HepG2 (cell line): ENCODE measurements around the gene EPG5. TPM values are rescaled to one million over a fixed set of nuclear protein-coding genes. Genes with fewer than 3 reads are reported as not detected.

Experiments
- ATAC-seq: fragments of 200-7000 bp; cut with Tn5 transposase; 3 replicates; pipeline ENCODE4 v1.9.1; 2020; ENCODE audit warnings: mild to moderate bottlenecking, moderate library complexity
- BruUV-seq: library from RNA; stranded (reverse); fragments of 400-500 nt; replicated peaks from 2 replicates; lab custom pipeline; 2021; lab: Mats Ljungman, UMichigan
- CTCF ChIA-PET: fragments of 300-600 bp; formaldehyde crosslinking; extraction: SDS; loops from one replicate; lab custom pipeline; 2021; ENCODE audit warnings: low total read pairs, inconsistent platforms, low intra/inter-chr PET ratio; lab: Yijun Ruan, JAX
- POLR2A ChIA-PET: fragments of 350-600 bp; sonication (Branson Sonifier 250); formaldehyde crosslinking; loops from one replicate; lab custom pipeline; 2020; ENCODE audit warnings: antibody characterized with exemption, inconsistent platforms; lab: Yijun Ruan, JAX
- DNase-seq: peaks from one replicate; pipeline ENCODE4 v3.0.0-alpha.2; 2015; ENCODE audit warnings: low spot score
- FAIRE-seq: peaks from 3 replicates; lab custom pipeline; 2011; peaks lifted over from hg19 to GRCh38; lab: Jason Lieb, UNC
- H2AFZ ChIP-seq: one replicate; pipeline ENCODE4 v1.6.1; 2011; ENCODE audit warnings: low read length, inconsistent platforms
- H3K27ac ChIP-seq: fragments of 300-600 bp; 3 replicates; pipeline ENCODE4 v1.8.0; 2011; ENCODE audit warnings: mixed run types, mild to moderate bottlenecking, mixed read lengths, low read length, inconsistent platforms; ENCODE audit not compliant: insufficient read depth; ENCODE audit errors: extremely low read length
- H3K27me3 ChIP-seq, 2 experiments: fragments of 200-600 bp in 1 of 2; 2 replicates in 1 of 2; 3 replicates in 1 of 2; pipeline versions ENCODE4 v1.6.0 to v1.8.0; 2011; ENCODE audit warnings: low read length in 2 of 2, mild to moderate bottlenecking in 2 of 2, moderate library complexity in 2 of 2, inconsistent platforms in 1 of 2; ENCODE audit not compliant: insufficient read depth in 2 of 2, control insufficient read depth in 1 of 2
- H3K36me3 ChIP-seq, 2 experiments: fragments of 200-600 bp in 1 of 2; replicated peaks in 1 of 2; 2 replicates in 1 of 2; 3 replicates in 1 of 2; pipeline versions ENCODE4 v1.5.1 to v1.8.0; 2011; ENCODE audit warnings: low read length in 2 of 2, inconsistent platforms in 1 of 2; ENCODE audit not compliant: insufficient read depth in 2 of 2, control insufficient read depth in 1 of 2
- H3K4me1 ChIP-seq: 2 replicates; pipeline ENCODE4 v1.5.1; 2012; ENCODE audit warnings: low read length, inconsistent platforms; ENCODE audit not compliant: insufficient read depth
- H3K4me2 ChIP-seq: 2 replicates; pipeline ENCODE4 v1.6.0; 2011; ENCODE audit warnings: low read depth, low read length, inconsistent platforms
- H3K4me3 ChIP-seq, 3 experiments: fragments of 200-600 bp in 1 of 3; sonication (generic), shearing (Covaris generic) in 1 of 3; replicated peaks in 1 of 3; 2 replicates each; pipeline ENCODE4 v1.5.1; 2011 to 2016; ENCODE audit warnings: low read length in 3 of 3, inconsistent platforms in 2 of 3, low read depth in 2 of 3, mild to moderate bottlenecking in 2 of 3, control low read depth in 1 of 3, mixed read lengths in 1 of 3; ENCODE audit not compliant: insufficient read depth in 1 of 3
- H3K79me2 ChIP-seq: one replicate; pipeline ENCODE4 v1.6.1; 2011; ENCODE audit warnings: low read length, inconsistent platforms; ENCODE audit not compliant: insufficient read depth
- H3K9ac ChIP-seq: 2 replicates; pipeline ENCODE4 v1.6.0; 2011; ENCODE audit warnings: mild to moderate bottlenecking, low read depth, low read length, inconsistent platforms; ENCODE audit not compliant: insufficient read depth
- H3K9me3 ChIP-seq: 2 replicates; pipeline ENCODE4 v1.5.1; 2012; ENCODE audit warnings: mild to moderate bottlenecking, low read length
- H4K20me1 ChIP-seq: 2 replicates; pipeline ENCODE4 v1.6.0; 2011; ENCODE audit warnings: inconsistent platforms, mild to moderate bottlenecking, low read length, moderate library complexity; ENCODE audit not compliant: insufficient read depth
- CEBPZ ChIP-seq: IDR thresholded peaks from 2 replicates; pipeline ENCODE4 v1.6.1; 2012; ENCODE audit warnings: low read length, improper control_type of control experiment
- GTF2F1 ChIP-seq: fragments of 150-350 bp; IDR thresholded peaks from 2 replicates; pipeline ENCODE4 v1.6.1; 2014; ENCODE audit warnings: low read length
- HDAC6 ChIP-seq: fragments of 200-600 bp; sonication (generic); IDR thresholded peaks from 2 replicates; pipeline ENCODE4 v1.7.0; 2017; ENCODE audit warnings: mild to moderate bottlenecking, antibody characterized with exemption, low read length, low read depth
- NONO ChIP-seq, 2 experiments: fragments of 450-650 bp in 1 of 2; sonication (generic) in 1 of 2; formaldehyde crosslinking in 1 of 2; IDR thresholded peaks in 1 of 2; conservative IDR thresholded peaks in 1 of 2; 2 replicates each; pipeline versions ENCODE4 v1.6.1 to v1.8.0; 2017 to 2022; ENCODE audit warnings: mild to moderate bottlenecking in 1 of 2, missing genetic modification reagents in 1 of 2, moderate library complexity in 1 of 2
- PRPF4 ChIP-seq: fragments of 200-400 bp; formaldehyde crosslinking; IDR thresholded peaks from 2 replicates; pipeline ENCODE4 v1.6.1; 2016; ENCODE audit warnings: low read length, low read depth; ENCODE audit not compliant: poor library complexity, severe bottlenecking
- XRCC5 ChIP-seq: fragments of 200-400 bp; formaldehyde crosslinking; optimal IDR thresholded peaks from 2 replicates; pipeline ENCODE3; 2017; ENCODE audit warnings: mild to moderate bottlenecking, low read length
- ZKSCAN1 ChIP-seq: fragments of 150-350 bp; IDR thresholded peaks from 2 replicates; pipeline ENCODE4 v1.6.1; 2014; ENCODE audit warnings: low read length
- ZNF331 ChIP-seq: sonication (generic); formaldehyde crosslinking; IDR thresholded peaks from 2 replicates; pipeline ENCODE4 v1.4.0; 2020; ENCODE audit warnings: missing genetic modification reagents
- ZNF407 ChIP-seq: sonication (generic); formaldehyde crosslinking; IDR thresholded peaks from one replicate; pipeline ENCODE4 v1.5.1; 2020; ENCODE audit warnings: mild to moderate bottlenecking, missing genetic modification reagents; ENCODE audit errors: not compliant biosample characterization
- ZNF672 ChIP-seq: sonication (generic); formaldehyde crosslinking; IDR thresholded peaks from 2 replicates; pipeline ENCODE4 v1.8.1; 2022; ENCODE audit warnings: missing genetic modification reagents
- ZSCAN22 ChIP-seq: sonication (generic); formaldehyde crosslinking; IDR thresholded peaks from 2 replicates; pipeline ENCODE4 v1.4.0; 2020; ENCODE audit warnings: mild to moderate bottlenecking, missing genetic modification reagents
- WGBS: methylation state at CpG from one replicate; pipeline ENCODE4 v1.1.6; 2017; ENCODE audit warnings: low lambda C conversion rate; 5-methylcytosine and 5-hydroxymethylcytosine counted together
- in situ Hi-C: cut with HindIII; loops from 2 replicates; pipeline ENCODE4 v1.10.0; 2017; ENCODE audit warnings: low pct_unique_long_range_greater_than_20kb; ENCODE audit not compliant: extremely low pct_ligation_motif_present
- intact Hi-C: fragments of 100-400 bp; cut with micrococcal nuclease; formaldehyde crosslinking; loops from one replicate; pipeline ENCODE4 v1.10.0; 2022; ENCODE audit not compliant: unreplicated experiment
- polyA plus RNA-seq, 8 experiments: library from polyadenylated mRNA; depleted of rRNA in 3 of 8; stranded (reverse) in 7 of 8; unstranded in 1 of 8; fragments of >200 nt; fragmentation: Illumina TruSeq in 4 of 8; extraction: Trizol in 4 of 8; gene quantifications; 2 replicates each; pipeline versions ENCODE4 v1.2.1 to v1.2.3, GENCODE V29; 2011 to 2016; ENCODE audit warnings: low read depth in 4 of 8, missing spikeins in 1 of 8, mixed read lengths in 1 of 8; ENCODE audit not compliant: insufficient read depth in 1 of 8
- total RNA-seq, 5 experiments: library from RNA; depleted of rRNA; stranded (reverse); fragments of >200 nt; fragmentation: Illumina TruSeq; extraction: Trizol; gene quantifications; 2 replicates each; pipeline ENCODE4 v1.2.3, GENCODE V29; 2016; ENCODE audit warnings: low read depth in 1 of 5
- TF ChIP-seq, protein P1 (sequence below): sonication (generic); formaldehyde crosslinking; IDR thresholded peaks from 2 replicates; pipeline ENCODE4 v1.5.1; 2020; ENCODE audit warnings: missing genetic modification reagents, mild to moderate bottlenecking, borderline replicate concordance

EPG5 gene
- total and polyA plus RNA-seq, 2 of the 13 experiments (the other 11 are each of a cell fraction or from before 2014, with no cell fraction given): 6.7 to 9.3 TPM

DNA sequence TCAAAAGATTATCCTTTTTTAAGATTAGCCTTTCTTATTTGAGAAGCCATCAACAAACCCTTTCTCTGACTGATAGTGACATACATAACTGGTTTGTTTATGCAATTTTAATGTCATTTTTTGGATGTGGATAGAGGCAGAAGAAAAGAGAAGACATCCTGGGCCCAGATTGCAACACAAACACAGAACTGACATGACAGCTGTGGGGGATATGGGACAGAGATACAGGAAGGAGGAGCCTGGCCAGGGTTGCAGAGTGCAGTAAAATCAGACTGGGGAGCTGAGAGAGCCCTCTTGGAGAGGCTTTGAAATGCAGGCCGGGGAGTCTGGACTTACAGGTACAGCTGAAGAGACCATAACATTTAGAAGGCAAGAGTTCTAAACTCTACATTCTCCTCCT lies 76.5 kb downstream of the EPG5 start:
- BruUV-seq: no TSS peak
- no peaks in the 10 kb centered on the region for H3K27me3 ChIP-seq
- no peaks in the 10 kb centered on the region for H4K20me1 ChIP-seq
- no peaks in the 10 kb centered on the region for H3K4me1 ChIP-seq
- in situ Hi-C loops: no loop called here
- H2AFZ ChIP-seq: no peak overlapping the region
- ATAC-seq (no peak), DNase-seq (no peak), FAIRE-seq (no peak)
- H3K9me3 ChIP-seq: no peaks in the 10 kb centered on the region
- H3K4me2 ChIP-seq: no peak overlapping the region
- CTCF ChIA-PET: no interaction called here
- H3K4me3 ChIP-seq: no peak overlapping the region
- H3K27ac ChIP-seq: no peak overlapping the region
- POLR2A ChIA-PET: no interaction called here
- peaks cover 2 to 17% of the 10 kb centered on the region in 2 experiments; a peak in 4 of 5 replicates for H3K36me3 ChIP-seq
- no peaks in the 10 kb centered on the region for H3K79me2 ChIP-seq
- no peak overlapping the region for H3K9ac ChIP-seq
- intact Hi-C loops: no loop called here
- 89% methylated on average over 1 of the region's 1 CpG for whole genome bisulfite sequencing
- TF ChIP-seq ZNF672 (CRISPR knock-in tag) (no peak), ZNF407 (no peak), XRCC5 (no peak), NONO (IDR thresholded peaks at IDR 0.05) (no peak), NONO (CRISPR knock-in tag; conservative IDR thresholded peaks at IDR 0.05) (no peak), HDAC6 (no peak), ZSCAN22 (CRISPR knock-in tag) (no peak), PRPF4 (no peak), ZNF331 (CRISPR knock-in tag) (no peak), CEBPZ (no peak), ZKSCAN1 (no peak), GTF2F1 (no peak)
- TF ChIP-seq, protein P1, sequence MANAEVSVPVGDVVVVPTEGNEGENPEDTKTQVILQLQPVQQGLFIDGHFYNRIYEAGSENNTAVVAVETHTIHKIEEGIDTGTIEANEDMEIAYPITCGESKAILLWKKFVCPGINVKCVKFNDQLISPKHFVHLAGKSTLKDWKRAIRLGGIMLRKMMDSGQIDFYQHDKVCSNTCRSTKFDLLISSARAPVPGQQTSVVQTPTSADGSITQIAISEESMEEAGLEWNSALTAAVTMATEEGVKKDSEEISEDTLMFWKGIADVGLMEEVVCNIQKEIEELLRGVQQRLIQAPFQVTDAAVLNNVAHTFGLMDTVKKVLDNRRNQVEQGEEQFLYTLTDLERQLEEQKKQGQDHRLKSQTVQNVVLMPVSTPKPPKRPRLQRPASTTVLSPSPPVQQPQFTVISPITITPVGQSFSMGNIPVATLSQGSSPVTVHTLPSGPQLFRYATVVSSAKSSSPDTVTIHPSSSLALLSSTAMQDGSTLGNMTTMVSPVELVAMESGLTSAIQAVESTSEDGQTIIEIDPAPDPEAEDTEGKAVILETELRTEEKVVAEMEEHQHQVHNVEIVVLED (CRISPR knock-in tag): no peak
